HG02623 (cell line): ENCODE results near the gene TPX2.

Experiments used
- ATAC-seq: cut with Tn5 transposase; IDR thresholded peaks from one replicate; pipeline ENCODE4 v1.9.1; 2021; ENCODE audit warnings: moderate library complexity; ENCODE audit not compliant: unreplicated experiment

The TPX2 gene

DNA sequence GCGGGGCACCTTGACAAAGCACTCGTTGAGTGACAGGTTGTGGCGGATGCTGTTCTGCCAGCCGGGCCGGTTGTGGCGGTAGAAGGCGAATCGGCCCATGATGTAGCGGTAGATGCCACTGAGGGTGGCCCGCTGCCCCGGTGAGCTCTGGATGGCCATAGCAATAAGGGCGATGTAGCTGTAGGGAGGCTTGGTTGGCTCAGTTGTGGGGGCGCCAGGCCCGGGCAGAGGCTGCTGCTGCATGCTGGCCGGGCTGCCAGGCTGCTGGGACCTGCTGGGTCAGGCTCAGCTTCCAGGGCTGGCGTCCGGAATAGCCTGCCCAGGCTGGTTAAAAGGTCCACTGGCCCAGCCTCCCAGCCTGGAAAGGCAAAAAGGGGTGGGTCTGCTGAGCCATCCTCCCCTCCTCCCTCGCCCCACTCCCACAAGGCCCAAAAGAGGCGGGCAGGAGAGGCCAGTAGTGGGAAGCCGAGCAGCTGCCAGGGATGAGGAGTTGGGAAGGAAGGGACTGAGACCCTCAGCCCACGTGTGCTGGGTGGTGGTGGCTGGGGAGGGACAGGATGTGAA lies 106.3 kb downstream of the TPX2 start, which contains the start of gene FOXS1:
FOXS1 (minus strand) TSS at position 305 of the 564 bp plus-strand sequence; CDS start at position 243, 62 bp downstream.
- no peak for ATAC-seq

DNA sequence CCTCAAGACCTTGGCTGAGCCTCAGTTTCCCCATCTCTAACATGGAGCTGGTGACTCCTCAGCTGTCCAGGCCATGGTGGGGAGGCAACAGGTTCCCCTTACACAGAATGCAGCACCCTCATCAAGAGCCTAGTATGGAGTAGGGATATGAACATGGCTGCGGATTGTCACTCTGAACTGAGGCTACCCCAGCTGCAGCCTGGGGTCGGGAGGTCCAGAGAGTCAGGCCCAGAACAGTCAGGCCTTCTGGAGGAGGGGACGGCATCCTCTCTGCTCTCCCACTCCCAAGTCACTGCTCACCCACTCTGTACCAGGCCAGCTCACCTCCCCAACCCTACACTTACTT lies 107.7 kb downstream of the TPX2 start:
- ATAC-seq = no peak

GRCh38 chr20:31848088-31848999 lies 109.3 kb downstream of the TPX2 start:
- ATAC-seq = no peak

DNA sequence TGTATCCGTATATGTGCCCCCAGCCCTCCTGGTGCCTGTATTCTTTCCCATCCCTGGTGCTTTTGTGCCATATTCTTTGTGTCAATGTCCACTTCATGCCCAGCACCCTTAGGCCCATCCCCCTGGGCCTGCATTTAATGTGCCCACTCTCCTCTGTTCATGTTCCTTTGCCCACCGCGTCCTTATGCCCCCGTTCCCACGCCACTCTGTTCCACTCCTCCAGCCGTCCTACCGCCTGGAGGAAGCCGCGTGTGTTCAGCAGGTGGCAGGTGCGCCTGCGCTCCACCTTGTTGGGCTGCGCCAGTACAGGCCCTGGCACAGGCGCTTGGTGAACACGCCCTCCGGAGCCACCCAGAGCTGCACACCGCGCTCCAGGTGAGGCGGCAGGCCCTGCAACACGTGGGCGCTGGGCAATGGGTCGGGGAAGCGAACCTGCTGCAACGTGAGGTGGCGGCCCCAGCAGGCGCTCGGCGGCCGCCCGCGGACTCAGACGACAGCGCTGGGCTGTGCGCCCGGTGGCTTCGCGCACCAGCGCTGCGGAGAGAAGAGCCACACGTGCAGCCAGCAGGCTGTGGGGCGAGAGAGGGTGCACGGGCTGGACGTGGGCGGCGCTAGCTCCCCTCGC lies 110.3 kb downstream of the TPX2 start:
- ATAC-seq = no peak
